Stimulated activated CD4-positive, alpha-beta T cell treated with anti-CD3 and anti-CD28 coated beads, Interleukin-2, amount 100 ng/mL, for 24 hours (primary cell): Measurements from ENCODE around the gene GPR15LG.
"Not testable (repeated sequence)": the region's sequence is repeated elsewhere in the genome, so short reads cannot be mapped to it uniquely, and the experiment has no call there.

Experiments
- DNase-seq, 2 donors: peaks; one replicate each; pipeline ENCODE4 v3.0.0-alpha.2; 2020

GPR15LG gene

GRCh38 chr10:84173501-84173929 lies at the start of gene GPR15LG:
GPR15LG (plus strand) TSS chr10:84173801; CDS start chr10:84173852, 51 bp downstream.
- no peak for DNase-seq

- not testable (repeated sequence) for DNase-seq
These were observed 47.5 kb upstream of the GPR15LG start for GRCh38 chr10:84125910-84126784.

DNA sequence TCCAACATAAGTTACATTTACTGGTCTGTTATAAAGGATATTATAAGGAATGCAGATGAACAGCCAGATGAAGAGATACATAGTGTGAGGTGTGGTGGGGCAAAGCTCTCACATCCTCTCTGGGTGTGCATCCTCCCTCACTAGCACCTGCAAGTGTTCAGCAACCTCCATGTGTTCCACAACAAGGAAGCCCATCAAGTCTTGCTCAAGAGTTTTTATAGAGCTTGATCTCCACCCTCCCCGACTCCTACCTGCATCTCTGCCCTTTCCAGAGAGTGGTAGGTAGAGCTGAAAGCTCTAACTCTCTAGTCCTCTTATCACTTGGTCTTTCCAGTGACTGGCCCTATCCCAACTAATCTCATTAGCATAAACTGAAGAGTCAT lies 46.8 kb upstream of the GPR15LG start:
- DNase-seq, result no peak

- no peak for DNase-seq
These were observed 37.8 kb upstream of the GPR15LG start for GRCh38 chr10:84135836-84136235.

- no peak for DNase-seq
These were observed 35.8 kb upstream of the GPR15LG start for GRCh38 chr10:84137811-84138210.

DNA sequence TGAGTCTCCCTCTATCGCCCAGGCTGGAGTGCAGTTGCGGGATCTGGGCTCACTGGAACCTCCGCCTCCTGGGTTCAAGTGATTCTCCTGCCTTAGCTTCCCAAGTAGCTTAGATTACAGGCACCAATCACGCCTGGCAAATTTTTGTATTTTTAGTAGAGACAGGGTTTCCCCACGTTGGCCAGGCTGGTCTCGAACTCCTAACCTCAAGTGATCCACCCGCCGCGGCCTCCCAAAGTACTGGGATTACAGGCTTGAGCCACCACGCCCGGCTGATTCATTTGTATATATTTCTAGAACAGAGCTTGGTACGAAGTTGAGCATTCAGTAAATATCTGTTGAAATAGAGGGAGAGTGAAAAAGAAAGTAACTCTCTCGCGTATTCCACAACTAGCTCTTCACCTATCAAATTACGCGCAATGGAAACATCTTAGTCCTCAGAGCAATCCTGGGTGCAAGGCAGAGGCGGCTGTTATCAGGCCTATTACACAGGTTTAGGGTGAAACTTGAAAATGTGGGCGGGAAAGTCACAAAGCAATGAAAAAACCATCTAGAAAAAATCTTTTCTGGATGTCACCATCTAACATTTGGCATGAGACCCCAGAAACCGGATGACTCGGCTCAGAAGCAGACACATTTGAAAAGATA lies 35.0 kb upstream of the GPR15LG start:
- peak; percentile 63 to 72 for DNase-seq

DNA sequence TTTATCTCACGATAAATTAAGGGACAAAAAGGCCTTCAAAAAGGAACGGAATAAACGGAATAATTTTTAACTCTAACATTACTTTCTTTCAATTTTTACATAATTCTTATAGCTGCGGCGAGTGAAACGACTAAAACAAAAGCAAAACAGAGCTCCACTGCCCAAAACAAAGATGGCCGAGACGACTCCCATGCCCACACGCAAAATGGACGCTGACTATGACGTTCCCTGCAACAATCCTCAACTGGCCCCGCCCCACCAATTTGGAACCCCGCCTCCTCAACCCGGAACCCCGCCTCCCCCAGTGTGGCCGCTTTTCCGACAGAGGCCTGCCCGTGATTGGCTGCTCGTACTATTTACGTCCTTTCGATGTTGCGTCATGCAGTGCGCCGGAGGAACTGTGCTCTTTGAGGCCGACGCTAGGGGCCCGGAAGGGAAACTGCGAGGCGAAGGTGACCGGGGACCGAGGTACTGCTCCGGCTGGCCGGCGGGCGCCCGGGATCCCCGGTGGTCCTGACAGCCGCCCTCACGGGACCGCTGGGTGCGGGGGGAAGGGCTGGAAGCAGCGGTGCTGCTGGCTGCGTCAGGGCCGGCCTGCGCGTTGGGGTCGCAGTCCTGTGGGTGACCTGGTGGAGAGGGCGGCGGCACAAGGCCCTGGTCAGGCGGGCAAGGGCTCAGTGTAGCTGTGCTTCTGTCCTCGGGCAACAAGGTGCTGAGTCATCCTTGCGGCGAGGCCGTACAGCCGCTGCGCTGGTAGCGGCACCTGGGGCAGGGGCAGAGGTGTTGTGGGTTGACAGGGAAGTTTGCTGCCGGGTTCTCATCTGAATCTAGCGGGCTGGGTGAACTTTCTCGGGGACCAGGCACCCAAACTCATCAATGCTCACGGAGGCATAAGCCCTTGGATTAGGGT lies 34.2 kb upstream of the GPR15LG start, which contains the start of gene GHITM:
Gene GHITM (plus strand): TSS at position 384 of the 910 bp plus-strand sequence. CDS start 1,992 bp downstream, outside the sequence.
- DNase-seq, result peak; percentile 99 to 100

DNA sequence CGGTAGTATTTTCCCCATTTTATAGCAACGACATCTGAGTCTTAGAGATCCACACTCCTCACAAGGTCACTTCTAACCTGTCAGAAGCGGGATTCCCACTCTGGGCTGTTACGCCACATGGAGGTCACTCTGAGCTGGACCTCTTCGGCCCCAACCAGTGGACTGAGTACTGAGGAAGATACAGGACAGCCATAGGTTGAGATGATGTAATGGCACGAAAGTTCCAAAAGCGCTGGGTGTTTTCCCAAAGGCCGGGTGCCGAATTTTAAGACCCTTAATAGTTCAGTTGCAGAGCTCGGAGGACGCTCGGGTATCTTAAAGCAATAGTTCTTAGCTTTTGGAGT lies 33.6 kb upstream of the GPR15LG start:
- DNase-seq, result no peak

DNA sequence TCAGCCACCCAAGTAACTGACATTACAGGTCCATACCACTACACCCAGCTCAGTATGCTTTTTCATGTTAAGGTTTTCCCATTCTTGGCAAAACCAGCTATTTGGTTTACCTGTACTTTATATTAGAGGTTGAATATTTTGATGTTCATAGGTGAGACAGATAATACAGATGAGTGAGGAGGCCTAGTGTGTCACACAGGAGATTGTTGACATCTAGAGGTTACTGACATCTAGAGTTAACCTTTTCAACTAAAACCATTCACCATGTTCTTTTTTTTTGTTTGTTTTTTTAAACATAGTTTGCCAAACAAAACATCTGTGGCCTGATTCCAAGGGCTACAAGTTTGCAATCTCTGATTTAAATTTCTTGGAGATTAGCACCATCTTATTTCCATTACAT lies 26.3 kb upstream of the GPR15LG start:
- DNase-seq, result no peak

DNA sequence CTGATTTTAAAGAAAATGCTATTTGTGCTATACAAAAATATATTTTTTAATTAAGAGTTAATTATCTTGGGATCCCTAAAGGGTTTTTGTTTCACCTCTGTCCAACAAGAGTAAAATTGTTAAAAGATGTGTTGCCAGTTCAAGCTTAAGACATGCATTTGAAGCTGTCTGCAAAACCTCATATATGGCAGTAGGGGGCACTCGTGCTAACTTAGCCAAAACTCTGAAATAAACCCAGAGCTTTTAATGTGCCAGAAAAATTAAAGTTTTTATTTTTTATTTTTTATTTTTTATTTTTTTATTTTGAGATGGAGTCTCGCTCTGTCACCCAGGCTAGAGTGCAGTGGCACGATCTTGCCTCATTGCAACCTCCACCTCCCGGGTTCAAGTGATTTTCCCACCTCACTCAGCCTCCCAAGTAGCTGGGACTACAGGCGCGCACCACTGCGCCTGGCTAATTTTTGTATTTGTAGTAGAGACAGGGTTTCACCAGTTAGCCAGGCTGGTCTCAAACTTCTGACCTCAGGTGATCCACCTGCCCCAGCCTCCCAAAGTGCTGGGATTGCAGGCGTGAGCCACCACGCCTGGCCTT lies 25.5 kb upstream of the GPR15LG start:
- DNase-seq, result not testable (repeated sequence)

- DNase-seq, result no peak
These were observed 23.7 kb upstream of the GPR15LG start for GRCh38 chr10:84149854-84150253.

DNA sequence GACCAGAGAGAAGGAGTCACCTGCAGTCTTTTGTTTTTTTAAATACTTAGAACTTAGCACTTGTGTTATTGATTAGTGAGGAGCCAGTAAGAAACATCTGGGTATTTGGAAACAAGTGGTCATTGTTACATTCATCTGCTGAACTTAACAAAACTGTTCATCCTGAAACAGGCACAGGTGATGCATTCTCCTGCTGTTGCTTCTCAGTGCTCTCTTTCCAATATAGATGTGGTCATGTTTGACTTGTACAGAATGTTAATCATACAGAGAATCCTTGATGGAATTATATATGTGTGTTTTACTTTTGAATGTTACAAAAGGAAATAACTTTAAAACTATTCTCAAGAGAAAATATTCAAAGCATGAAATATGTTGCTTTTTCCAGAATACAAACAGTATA lies 20.8 kb upstream of the GPR15LG start:
- DNase-seq, result no peak

GRCh38 chr10:84155521-84155920 lies 18.1 kb upstream of the GPR15LG start:
- DNase-seq, result no peak

- no peak for DNase-seq
These were observed 17.6 kb upstream of the GPR15LG start for GRCh38 chr10:84156009-84156408.

DNA sequence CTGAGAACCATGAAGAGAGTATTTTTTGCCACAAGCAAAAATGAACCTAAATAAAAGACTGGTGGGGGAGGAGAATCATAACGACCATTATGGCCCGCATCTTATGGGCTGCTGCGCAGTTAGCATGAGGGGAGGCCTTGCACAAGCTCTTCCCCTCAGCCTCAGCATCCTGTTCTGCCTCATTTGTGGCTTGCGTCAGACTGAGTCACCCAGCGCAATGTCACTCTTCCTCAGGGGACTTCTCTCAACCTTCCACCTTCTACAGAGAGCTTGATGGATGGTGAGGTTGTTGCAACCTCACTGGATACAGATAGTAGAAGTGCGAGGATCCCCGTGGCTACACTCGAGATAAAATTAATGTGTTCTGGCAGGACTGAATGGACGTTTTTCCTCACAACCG lies 16.8 kb upstream of the GPR15LG start:
- peak; percentile 28 to 42 for DNase-seq

DNA sequence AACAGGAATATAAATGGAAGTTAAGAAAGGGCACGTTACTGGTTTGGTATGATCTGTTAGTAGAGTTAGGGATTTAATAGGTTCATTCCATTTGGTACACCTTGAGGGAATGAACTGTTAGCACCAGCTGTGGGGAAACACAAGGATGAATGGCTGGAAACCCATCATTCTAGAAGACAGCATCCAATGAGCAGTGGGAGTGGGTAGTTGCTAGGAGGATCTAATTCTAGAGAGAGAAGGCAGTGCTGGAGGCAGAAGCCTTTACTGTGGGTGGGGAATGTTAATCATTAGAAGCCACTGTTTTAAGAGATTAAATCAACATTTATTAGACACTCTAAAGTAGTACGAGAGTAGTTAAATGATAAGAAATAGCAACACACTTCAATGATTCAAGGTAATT lies 15.5 kb upstream of the GPR15LG start:
- no peak for DNase-seq

- DNase-seq, result no peak
These were observed 15.1 kb upstream of the GPR15LG start for GRCh38 chr10:84158550-84158949.

DNA sequence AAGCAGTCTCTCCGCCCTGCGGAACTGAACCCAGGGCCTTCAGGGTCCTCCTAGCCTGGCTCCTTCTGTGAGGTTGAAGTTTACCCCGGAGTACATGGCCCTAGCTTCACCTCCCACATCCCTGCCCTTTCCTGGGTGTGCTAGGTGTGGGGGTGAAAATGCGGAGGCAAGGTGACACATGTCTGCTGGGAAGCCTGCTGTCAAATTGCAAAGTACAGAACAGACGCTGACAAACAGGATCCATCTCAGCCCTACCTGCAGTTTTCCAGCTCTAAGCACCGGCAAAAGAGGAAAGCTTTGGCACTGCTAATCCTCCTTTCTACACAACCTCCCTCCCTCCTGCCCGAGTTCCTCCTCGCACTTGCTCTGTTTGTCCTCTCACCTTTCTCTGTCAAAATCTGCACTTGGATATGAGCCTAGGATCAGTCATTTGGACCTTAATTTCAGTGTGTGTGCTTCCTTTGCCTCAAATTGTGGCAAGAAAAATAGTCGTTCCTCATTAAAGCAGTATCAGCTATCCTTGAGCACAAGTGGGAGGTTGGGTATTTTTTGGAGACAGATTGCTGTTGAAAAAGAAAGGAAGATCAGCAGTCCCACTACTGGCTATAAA lies 14.4 kb upstream of the GPR15LG start:
- DNase-seq, result no peak

- DNase-seq, result no peak
These were observed 12.8 kb upstream of the GPR15LG start for GRCh38 chr10:84160663-84161362.

DNA sequence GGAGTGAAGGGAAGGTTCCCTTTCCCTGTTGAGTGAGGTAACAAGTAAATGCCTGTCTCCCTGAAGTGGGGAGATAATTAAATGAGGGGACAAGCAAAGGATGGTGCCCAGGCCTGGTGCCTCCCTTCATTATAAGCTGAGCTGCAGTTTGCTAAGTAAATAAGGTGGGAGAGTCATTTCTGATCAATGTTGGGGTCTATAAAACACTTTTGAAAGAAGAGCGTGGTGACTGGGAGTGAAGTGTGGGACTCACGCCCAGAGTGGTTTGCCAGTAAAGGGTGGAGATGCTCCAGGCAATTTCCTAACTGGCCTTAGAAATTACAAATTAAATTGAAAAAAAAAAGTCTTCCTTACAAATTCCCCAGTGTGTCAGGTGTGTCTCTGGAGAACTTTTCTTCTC lies 9.6 kb upstream of the GPR15LG start:
- no peak for DNase-seq

- DNase-seq, result no peak
These were observed 9.2 kb upstream of the GPR15LG start for GRCh38 chr10:84164442-84164841.
